Measurements from ENCODE around the gene IFT20.

The IFT20 gene

GRCh38 chr17:28334666-28335200 is 539 bp downstream of the IFT20 start:
- no peak for DNase-seq (ENCODE audit: low spot score)

GRCh38 chr17:28334171-28334570 is 1.1 kb downstream of the IFT20 start:
- no peak for DNase-seq (ENCODE audit: low spot score)

GRCh38 chr17:28333083-28333746 is 2.1 kb downstream of the IFT20 start:
- DNase-seq (ENCODE audit: low spot score): no peak

GRCh38 chr17:28331891-28332420 is 3.3 kb downstream of the IFT20 start:
- no peak for DNase-seq (ENCODE audit: low spot score)

GRCh38 chr17:28330671-28331070 is 4.6 kb downstream of the IFT20 start:
- DNase-seq (ENCODE audit: low spot score): no peak

GRCh38 chr17:28328325-28328724 is 6.9 kb downstream of the IFT20 start:
- DNase-seq (ENCODE audit: low spot score): peak; percentile 35

GRCh38 chr17:28327709-28328108 is 7.6 kb downstream of the IFT20 start:
- no peak for DNase-seq (ENCODE audit: low spot score)

GRCh38 chr17:28327031-28327607 is 8.2 kb downstream of the IFT20 start:
- no peak for DNase-seq (ENCODE audit: low spot score)

GRCh38 chr17:28326114-28326513 is 9.2 kb downstream of the IFT20 start:
- DNase-seq (ENCODE audit: low spot score): no peak

- DNase-seq (ENCODE audit: low spot score): no peak
Observed at GRCh38 chr17:28325211-28325610, 10.1 kb downstream of the IFT20 start.

- no peak for DNase-seq (ENCODE audit: low spot score)
Observed at GRCh38 chr17:28324781-28325180, 10.5 kb downstream of the IFT20 start.

- DNase-seq (ENCODE audit: low spot score): no peak
Observed at GRCh38 chr17:28324267-28324745, 11.0 kb downstream of the IFT20 start.

- DNase-seq (ENCODE audit: low spot score): no peak
Observed at GRCh38 chr17:28320215-28321061, 14.8 kb downstream of the IFT20 start.

GRCh38 chr17:28319598-28319935 is 15.7 kb downstream of the IFT20 start:
- no peak for DNase-seq (ENCODE audit: low spot score)

- DNase-seq (ENCODE audit: low spot score): peak; percentile 97
Observed at GRCh38 chr17:28318759-28319597, 16.3 kb downstream of the IFT20 start, which contains the start of gene TMEM97. Gene TMEM97 (plus strand): TSS chr17:28319200. CDS start chr17:28319240, 40 bp downstream.

- no peak for DNase-seq (ENCODE audit: low spot score)
Observed at GRCh38 chr17:28317966-28318758, 17.1 kb downstream of the IFT20 start.

GRCh38 chr17:28317099-28317965 is 17.9 kb downstream of the IFT20 start:
- no peak for DNase-seq (ENCODE audit: low spot score)

- DNase-seq (ENCODE audit: low spot score): no peak
Observed at GRCh38 chr17:28315846-28316705, 19.2 kb downstream of the IFT20 start.

GRCh38 chr17:28313841-28314240 is 21.4 kb downstream of the IFT20 start:
- DNase-seq (ENCODE audit: low spot score): no peak

Data from AG08396 (cell line).